ENCODE results near the gene NAXD.

DNA sequence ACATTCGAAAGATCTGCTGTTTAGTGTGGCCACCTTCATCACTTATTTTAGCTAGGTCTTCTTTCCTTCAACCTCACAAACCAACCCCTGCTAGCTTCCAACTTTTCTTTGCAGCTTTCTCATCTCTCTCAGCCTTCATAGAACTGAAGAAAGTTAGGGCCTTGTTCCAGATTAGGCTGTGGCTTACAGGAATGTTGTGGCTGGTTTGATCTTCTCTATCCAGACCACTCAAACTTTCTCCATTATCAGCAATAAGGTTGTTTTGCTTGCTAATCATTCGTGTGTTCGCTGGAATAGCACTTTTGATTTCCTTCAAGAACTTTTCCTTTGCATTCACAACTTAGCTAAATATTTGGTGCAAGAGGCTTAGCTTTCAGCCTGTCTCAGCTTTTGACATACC is 45.9 kb downstream of the NAXD start:
- TF ChIP-seq, protein P1, sequence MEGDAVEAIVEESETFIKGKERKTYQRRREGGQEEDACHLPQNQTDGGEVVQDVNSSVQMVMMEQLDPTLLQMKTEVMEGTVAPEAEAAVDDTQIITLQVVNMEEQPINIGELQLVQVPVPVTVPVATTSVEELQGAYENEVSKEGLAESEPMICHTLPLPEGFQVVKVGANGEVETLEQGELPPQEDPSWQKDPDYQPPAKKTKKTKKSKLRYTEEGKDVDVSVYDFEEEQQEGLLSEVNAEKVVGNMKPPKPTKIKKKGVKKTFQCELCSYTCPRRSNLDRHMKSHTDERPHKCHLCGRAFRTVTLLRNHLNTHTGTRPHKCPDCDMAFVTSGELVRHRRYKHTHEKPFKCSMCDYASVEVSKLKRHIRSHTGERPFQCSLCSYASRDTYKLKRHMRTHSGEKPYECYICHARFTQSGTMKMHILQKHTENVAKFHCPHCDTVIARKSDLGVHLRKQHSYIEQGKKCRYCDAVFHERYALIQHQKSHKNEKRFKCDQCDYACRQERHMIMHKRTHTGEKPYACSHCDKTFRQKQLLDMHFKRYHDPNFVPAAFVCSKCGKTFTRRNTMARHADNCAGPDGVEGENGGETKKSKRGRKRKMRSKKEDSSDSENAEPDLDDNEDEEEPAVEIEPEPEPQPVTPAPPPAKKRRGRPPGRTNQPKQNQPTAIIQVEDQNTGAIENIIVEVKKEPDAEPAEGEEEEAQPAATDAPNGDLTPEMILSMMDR (conservative IDR thresholded peaks at IDR 0.05; ENCODE audit: low read length), result no peak
- no peak for TF ChIP-seq EZH2phosphoT487 (IDR thresholded peaks at IDR 0.05; ENCODE audit: borderline replicate concordance, low read depth, low read length)
